GM23338 (cell line): ENCODE results near the gene SORBS1. TPM values are rescaled to one million over a fixed set of nuclear protein-coding genes. Genes with fewer than 3 reads are reported as not detected.

ENCODE experiments used
- ATAC-seq: fragments of 200-7000 bp; cut with Tn5 transposase; 3 replicates; pipeline ENCODE4 v1.9.1; 2020
- DNase-seq: peaks from one replicate; pipeline ENCODE4 v3.0.0-alpha.2; 2015; ENCODE audit warnings: low spot score
- H2AFZ ChIP-seq: fragments of 200-600 bp; sonication (generic); 2 replicates; pipeline ENCODE4 v1.8.0; 2016; ENCODE audit warnings: antibody characterized with exemption, mild to moderate bottlenecking, moderate library complexity
- H3F3A ChIP-seq: fragments of 200-600 bp; sonication (generic); replicated peaks from 2 replicates; pipeline ENCODE4 v1.8.0; 2017; ENCODE audit warnings: antibody characterized with exemption, mixed run types, low read depth
- H3K27ac ChIP-seq: fragments of 200-600 bp; sonication (generic); 2 replicates; pipeline ENCODE4 v1.6.1; 2016; ENCODE audit warnings: low read depth
- H3K27me3 ChIP-seq: fragments of 200-600 bp; sonication (generic); 2 replicates; pipeline ENCODE4 v1.8.0; 2016; ENCODE audit warnings: mild to moderate bottlenecking, mixed run types, moderate library complexity; ENCODE audit not compliant: insufficient read depth
- H3K36me3 ChIP-seq: fragments of 200-600 bp; sonication (generic); 2 replicates; pipeline ENCODE4 v1.8.0; 2016; ENCODE audit warnings: mild to moderate bottlenecking; ENCODE audit not compliant: insufficient read depth
- H3K4me1 ChIP-seq: fragments of 200-600 bp; sonication (generic); 2 replicates; pipeline ENCODE4 v1.8.0; 2016; ENCODE audit warnings: mild to moderate bottlenecking, moderate library complexity; ENCODE audit not compliant: insufficient read depth
- H3K4me2 ChIP-seq: fragments of 200-600 bp; sonication (generic); 2 replicates; pipeline ENCODE4 v1.7.1; 2017; ENCODE audit warnings: mixed run types
- H3K4me3 ChIP-seq: fragments of 200-600 bp; sonication (generic); 2 replicates; pipeline ENCODE4 v1.6.1; 2016; ENCODE audit warnings: mixed run types
- H3K79me2 ChIP-seq: fragments of 200-600 bp; sonication (generic); replicated peaks from 2 replicates; pipeline ENCODE4 v1.8.0; 2017; ENCODE audit warnings: mild to moderate bottlenecking; ENCODE audit not compliant: insufficient read depth
- H3K9me2 ChIP-seq: fragments of 200-600 bp; sonication (generic); 2 replicates; pipeline ENCODE4 v1.8.0; 2017; ENCODE audit not compliant: insufficient read depth
- H4K20me1 ChIP-seq: fragments of 200-600 bp; sonication (generic); replicated peaks from 2 replicates; pipeline ENCODE4 v1.8.0; 2017; ENCODE audit warnings: mild to moderate bottlenecking; ENCODE audit not compliant: insufficient read depth
- H3K27ac Mint-ChIP-seq: 2 replicates; pipeline ENCODE4 v1.8.0; 2020; ENCODE audit warnings: inconsistent platforms, mild to moderate bottlenecking, moderate library complexity, mixed read lengths
- H3K27me3 Mint-ChIP-seq: 3 replicates; pipeline ENCODE4 v1.8.0; 2022; ENCODE audit warnings: low read depth, mild to moderate bottlenecking, moderate library complexity, mixed read lengths, inconsistent platforms; ENCODE audit not compliant: insufficient read depth, poor library complexity
- H3K36me3 Mint-ChIP-seq: 3 replicates; pipeline ENCODE4 v1.8.0; 2021; ENCODE audit warnings: low read depth, mild to moderate bottlenecking, inconsistent platforms, moderate library complexity, mixed read lengths
- H3K4me1 Mint-ChIP-seq: 3 replicates; pipeline ENCODE4 v1.8.0; 2020; ENCODE audit warnings: mild to moderate bottlenecking, inconsistent platforms, mixed read lengths
- H3K4me3 Mint-ChIP-seq: 3 replicates; pipeline ENCODE4 v1.8.0; 2021; ENCODE audit warnings: moderate library complexity, mild to moderate bottlenecking, inconsistent platforms, mixed read lengths
- H3K9me3 Mint-ChIP-seq: 3 replicates; pipeline ENCODE4 v1.8.0; 2020; ENCODE audit warnings: moderate library complexity, mild to moderate bottlenecking, inconsistent platforms, mixed read lengths
- CREB1 ChIP-seq: fragments of 250-450 bp; sonication (Bioruptor Pico); IDR thresholded peaks from 2 replicates; pipeline ENCODE4 v1.5.0; 2020; ENCODE audit warnings: low read depth, mild to moderate bottlenecking, moderate library complexity
- EZH2 ChIP-seq: fragments of 200-600 bp; sonication (generic); IDR thresholded peaks from one replicate; pipeline ENCODE4 v1.8.0; 2017; ENCODE audit warnings: antibody characterized with exemption, mild to moderate bottlenecking, low read depth; ENCODE audit not compliant: unreplicated experiment
- EZH2phosphoT487 ChIP-seq: fragments of 200-600 bp; sonication (generic); IDR thresholded peaks from one replicate; pipeline ENCODE4 v1.8.1; 2018; ENCODE audit warnings: antibody characterized with exemption; ENCODE audit not compliant: unreplicated experiment
- JUNB ChIP-seq: IDR thresholded peaks from one replicate; pipeline ENCODE4 v1.6.1; 2016; ENCODE audit warnings: antibody characterized with exemption; ENCODE audit not compliant: unreplicated experiment
- POLR2AphosphoS5 ChIP-seq: IDR thresholded peaks from 2 replicates; pipeline ENCODE4 v1.6.1; 2016; ENCODE audit warnings: antibody characterized with exemption, low read depth
- STAT1 ChIP-seq: IDR thresholded peaks from one replicate; pipeline ENCODE4 v1.6.1; 2016; ENCODE audit warnings: antibody characterized with exemption; ENCODE audit not compliant: unreplicated experiment
- ZNF114 ChIP-seq: fragments of 250-450 bp; sonication (Bioruptor Pico); IDR thresholded peaks from 2 replicates; pipeline ENCODE4 v1.5.0; 2020; ENCODE audit warnings: mild to moderate bottlenecking, moderate library complexity
- ZNF331 ChIP-seq: fragments of 250-450 bp; sonication (Bioruptor Pico); IDR thresholded peaks from 2 replicates; pipeline ENCODE4 v1.5.0; 2020; ENCODE audit warnings: low read depth, mild to moderate bottlenecking, moderate library complexity
- polyA plus RNA-seq: library from polyadenylated mRNA; unstranded; fragments of >200 nt; fragmentation: Nextera tagmentation; extraction: Ambion mirVana; gene quantifications from 2 replicates; pipeline ENCODE4 v1.2.1, GENCODE V29; 2016
- total RNA-seq: library from RNA; depleted of rRNA; stranded (reverse); fragments of >200 nt; shearing (Covaris generic); gene quantifications from 2 replicates; pipeline ENCODE4 v1.2.3, GENCODE V29; 2014
- TF ChIP-seq, protein P1 (sequence below): IDR thresholded peaks from one replicate; pipeline ENCODE4 v1.6.1; 2018; ENCODE audit warnings: antibody characterized with exemption; ENCODE audit not compliant: unreplicated experiment
- TF ChIP-seq, protein P2 (sequence below): fragments of 250-450 bp; sonication (Bioruptor Pico); IDR thresholded peaks from 2 replicates; pipeline ENCODE4 v1.5.0; 2020; ENCODE audit warnings: mild to moderate bottlenecking, moderate library complexity
- TF ChIP-seq, protein P3 (sequence below): IDR thresholded peaks from 2 replicates; pipeline ENCODE4 v1.6.1; 2016; ENCODE audit warnings: antibody characterized with exemption

The SORBS1 gene
- total and polyA plus RNA-seq, 2 experiments from 2014 or later, result 47.7 to 51.5 TPM

DNA sequence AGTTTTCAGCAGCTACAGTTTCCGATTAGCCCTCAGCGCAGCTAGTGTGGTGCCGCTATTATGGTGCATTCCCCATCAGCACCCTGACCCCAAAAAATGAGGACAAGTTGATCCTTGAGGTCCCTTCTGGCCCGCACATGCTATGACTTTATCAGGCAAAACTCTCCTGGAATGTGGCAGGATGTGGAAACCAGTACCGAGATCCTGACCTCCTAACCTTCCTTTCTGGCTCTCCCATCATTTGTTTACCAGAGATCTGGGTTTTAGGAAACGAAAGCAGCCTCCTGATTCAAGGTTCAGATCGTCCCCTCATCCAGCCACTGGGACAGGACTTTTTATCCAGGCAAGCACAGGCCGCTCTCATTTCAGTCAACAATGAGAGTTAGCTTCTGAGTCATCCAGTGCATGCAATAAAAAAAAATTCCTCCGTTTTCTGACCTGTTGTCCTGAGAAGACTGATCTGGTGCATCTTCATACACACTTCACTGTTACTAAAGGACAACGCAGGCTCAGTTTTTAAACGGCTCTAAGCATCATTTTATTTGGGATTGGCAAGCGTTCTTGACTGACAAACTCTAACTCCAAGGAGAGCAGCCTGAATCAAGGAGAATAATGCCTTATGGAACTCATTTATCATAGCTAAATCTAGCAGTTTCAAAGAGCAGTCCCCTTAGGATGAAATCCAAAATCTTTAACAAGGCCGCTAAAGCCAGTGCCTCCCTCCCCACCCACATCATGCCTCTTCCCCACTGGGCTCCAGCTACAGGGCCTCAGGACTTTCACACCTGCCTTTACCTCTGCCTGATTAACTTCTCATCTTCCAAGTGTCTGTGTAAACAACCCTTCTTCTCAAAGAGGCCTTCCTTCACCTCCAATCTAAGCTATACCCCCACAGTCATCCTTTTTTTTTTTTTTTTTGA is 287.5 kb downstream of the SORBS1 start:
- H3K79me2 ChIP-seq, result peaks cover 61% of the 10 kb centered on the region

More for the DNA sequence above, 287.5 kb downstream of the SORBS1 start:
- no peaks in the 10 kb centered on the region for H3K9me2 ChIP-seq
- no peak overlapping the region for H3K4me3 Mint-ChIP-seq
- no peak overlapping the region for H2AFZ ChIP-seq
- H3K9me3 Mint-ChIP-seq, result 0 out of 3 replicates have a peak, but pooled peaks cover 4% of the 10 kb centered on the region
- peaks cover 15% of the 10 kb centered on the region for H4K20me1 ChIP-seq
- no peak for DNase-seq
- H3K4me2 ChIP-seq, result no peak overlapping the region
- 0 out of 2 replicates have a peak, but pooled peaks cover 4% of the 10 kb centered on the region for H3F3A ChIP-seq
- no peak overlapping the region for H3K4me3 ChIP-seq
- ATAC-seq, result no peak
- H3K36me3 Mint-ChIP-seq, result peaks cover 18% of the 10 kb centered on the region
- TF ChIP-seq EZH2phosphoT487 (no peak), EZH2 (no peak), ZNF331 (CRISPR knock-in tag) (no peak), JUNB (no peak), ZNF114 (no peak), POLR2AphosphoS5 (no peak), STAT1 (no peak), CREB1 (CRISPR knock-in tag) (no peak)
- TF ChIP-seq, protein P1, sequence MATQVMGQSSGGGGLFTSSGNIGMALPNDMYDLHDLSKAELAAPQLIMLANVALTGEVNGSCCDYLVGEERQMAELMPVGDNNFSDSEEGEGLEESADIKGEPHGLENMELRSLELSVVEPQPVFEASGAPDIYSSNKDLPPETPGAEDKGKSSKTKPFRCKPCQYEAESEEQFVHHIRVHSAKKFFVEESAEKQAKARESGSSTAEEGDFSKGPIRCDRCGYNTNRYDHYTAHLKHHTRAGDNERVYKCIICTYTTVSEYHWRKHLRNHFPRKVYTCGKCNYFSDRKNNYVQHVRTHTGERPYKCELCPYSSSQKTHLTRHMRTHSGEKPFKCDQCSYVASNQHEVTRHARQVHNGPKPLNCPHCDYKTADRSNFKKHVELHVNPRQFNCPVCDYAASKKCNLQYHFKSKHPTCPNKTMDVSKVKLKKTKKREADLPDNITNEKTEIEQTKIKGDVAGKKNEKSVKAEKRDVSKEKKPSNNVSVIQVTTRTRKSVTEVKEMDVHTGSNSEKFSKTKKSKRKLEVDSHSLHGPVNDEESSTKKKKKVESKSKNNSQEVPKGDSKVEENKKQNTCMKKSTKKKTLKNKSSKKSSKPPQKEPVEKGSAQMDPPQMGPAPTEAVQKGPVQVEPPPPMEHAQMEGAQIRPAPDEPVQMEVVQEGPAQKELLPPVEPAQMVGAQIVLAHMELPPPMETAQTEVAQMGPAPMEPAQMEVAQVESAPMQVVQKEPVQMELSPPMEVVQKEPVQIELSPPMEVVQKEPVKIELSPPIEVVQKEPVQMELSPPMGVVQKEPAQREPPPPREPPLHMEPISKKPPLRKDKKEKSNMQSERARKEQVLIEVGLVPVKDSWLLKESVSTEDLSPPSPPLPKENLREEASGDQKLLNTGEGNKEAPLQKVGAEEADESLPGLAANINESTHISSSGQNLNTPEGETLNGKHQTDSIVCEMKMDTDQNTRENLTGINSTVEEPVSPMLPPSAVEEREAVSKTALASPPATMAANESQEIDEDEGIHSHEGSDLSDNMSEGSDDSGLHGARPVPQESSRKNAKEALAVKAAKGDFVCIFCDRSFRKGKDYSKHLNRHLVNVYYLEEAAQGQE, result no peak
- TF ChIP-seq, protein P2, sequence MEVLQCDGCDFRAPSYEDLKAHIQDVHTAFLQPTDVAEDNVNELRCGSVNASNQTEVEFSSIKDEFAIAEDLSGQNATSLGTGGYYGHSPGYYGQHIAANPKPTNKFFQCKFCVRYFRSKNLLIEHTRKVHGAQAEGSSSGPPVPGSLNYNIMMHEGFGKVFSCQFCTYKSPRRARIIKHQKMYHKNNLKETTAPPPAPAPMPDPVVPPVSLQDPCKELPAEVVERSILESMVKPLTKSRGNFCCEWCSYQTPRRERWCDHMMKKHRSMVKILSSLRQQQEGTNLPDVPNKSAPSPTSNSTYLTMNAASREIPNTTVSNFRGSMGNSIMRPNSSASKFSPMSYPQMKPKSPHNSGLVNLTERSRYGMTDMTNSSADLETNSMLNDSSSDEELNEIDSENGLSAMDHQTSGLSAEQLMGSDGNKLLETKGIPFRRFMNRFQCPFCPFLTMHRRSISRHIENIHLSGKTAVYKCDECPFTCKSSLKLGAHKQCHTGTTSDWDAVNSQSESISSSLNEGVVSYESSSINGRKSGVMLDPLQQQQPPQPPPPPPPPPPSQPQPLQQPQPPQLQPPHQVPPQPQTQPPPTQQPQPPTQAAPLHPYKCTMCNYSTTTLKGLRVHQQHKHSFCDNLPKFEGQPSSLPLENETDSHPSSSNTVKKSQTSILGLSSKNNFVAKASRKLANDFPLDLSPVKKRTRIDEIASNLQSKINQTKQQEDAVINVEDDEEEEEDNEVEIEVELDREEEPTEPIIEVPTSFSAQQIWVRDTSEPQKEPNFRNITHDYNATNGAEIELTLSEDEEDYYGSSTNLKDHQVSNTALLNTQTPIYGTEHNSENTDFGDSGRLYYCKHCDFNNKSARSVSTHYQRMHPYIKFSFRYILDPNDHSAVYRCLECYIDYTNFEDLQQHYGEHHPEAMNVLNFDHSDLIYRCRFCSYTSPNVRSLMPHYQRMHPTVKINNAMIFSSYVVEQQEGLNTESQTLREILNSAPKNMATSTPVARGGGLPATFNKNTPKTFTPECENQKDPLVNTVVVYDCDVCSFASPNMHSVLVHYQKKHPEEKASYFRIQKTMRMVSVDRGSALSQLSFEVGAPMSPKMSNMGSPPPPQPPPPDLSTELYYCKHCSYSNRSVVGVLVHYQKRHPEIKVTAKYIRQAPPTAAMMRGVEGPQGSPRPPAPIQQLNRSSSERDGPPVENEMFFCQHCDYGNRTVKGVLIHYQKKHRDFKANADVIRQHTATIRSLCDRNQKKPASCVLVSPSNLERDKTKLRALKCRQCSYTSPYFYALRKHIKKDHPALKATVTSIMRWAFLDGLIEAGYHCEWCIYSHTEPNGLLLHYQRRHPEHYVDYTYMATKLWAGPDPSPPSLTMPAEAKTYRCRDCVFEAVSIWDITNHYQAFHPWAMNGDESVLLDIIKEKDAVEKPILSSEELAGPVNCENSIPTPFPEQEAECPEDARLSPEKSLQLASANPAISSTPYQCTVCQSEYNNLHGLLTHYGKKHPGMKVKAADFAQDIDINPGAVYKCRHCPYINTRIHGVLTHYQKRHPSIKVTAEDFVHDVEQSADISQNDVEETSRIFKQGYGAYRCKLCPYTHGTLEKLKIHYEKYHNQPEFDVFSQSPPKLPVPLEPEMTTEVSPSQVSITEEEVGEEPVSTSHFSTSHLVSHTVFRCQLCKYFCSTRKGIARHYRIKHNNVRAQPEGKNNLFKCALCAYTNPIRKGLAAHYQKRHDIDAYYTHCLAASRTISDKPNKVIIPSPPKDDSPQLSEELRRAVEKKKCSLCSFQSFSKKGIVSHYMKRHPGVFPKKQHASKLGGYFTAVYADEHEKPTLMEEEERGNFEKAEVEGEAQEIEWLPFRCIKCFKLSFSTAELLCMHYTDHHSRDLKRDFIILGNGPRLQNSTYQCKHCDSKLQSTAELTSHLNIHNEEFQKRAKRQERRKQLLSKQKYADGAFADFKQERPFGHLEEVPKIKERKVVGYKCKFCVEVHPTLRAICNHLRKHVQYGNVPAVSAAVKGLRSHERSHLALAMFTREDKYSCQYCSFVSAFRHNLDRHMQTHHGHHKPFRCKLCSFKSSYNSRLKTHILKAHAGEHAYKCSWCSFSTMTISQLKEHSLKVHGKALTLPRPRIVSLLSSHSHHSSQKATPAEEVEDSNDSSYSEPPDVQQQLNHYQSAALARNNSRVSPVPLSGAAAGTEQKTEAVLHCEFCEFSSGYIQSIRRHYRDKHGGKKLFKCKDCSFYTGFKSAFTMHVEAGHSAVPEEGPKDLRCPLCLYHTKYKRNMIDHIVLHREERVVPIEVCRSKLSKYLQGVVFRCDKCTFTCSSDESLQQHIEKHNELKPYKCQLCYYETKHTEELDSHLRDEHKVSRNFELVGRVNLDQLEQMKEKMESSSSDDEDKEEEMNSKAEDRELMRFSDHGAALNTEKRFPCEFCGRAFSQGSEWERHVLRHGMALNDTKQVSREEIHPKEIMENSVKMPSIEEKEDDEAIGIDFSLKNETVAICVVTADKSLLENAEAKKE (CRISPR knock-in tag), result no peak
- TF ChIP-seq, protein P3, sequence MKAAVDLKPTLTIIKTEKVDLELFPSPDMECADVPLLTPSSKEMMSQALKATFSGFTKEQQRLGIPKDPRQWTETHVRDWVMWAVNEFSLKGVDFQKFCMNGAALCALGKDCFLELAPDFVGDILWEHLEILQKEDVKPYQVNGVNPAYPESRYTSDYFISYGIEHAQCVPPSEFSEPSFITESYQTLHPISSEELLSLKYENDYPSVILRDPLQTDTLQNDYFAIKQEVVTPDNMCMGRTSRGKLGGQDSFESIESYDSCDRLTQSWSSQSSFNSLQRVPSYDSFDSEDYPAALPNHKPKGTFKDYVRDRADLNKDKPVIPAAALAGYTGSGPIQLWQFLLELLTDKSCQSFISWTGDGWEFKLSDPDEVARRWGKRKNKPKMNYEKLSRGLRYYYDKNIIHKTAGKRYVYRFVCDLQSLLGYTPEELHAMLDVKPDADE, result no peak
- peaks cover 23% of the 10 kb centered on the region for H3K4me1 Mint-ChIP-seq
- peaks cover 23% of the 10 kb centered on the region for H3K4me1 ChIP-seq
- peaks cover 3% of the 10 kb centered on the region for H3K27me3 Mint-ChIP-seq
- peaks cover 4% of the 10 kb centered on the region for H3K36me3 ChIP-seq
- H3K27me3 ChIP-seq, result no peaks in the 10 kb centered on the region
- peak overlapping the region; percentile 84; the same call in 1 of the 2 replicates for H3K27ac Mint-ChIP-seq
- peak overlapping the region; percentile 70 for H3K27ac ChIP-seq
